Mesenchymal stem cell (in vitro differentiated cells and primary cell): Measurements from ENCODE around the gene USP7.

Source experiments
- DNase-seq: peaks from one replicate; pipeline ENCODE4 v3.0.0-alpha.2; 2013
- H2AFZ ChIP-seq: one replicate; pipeline ENCODE4 v1.6.1; 2013; ENCODE audit warnings: low read depth, mild to moderate bottlenecking, control low read depth, inconsistent platforms, low read length, moderate library complexity
- H2AK5ac ChIP-seq: 2 replicates; pipeline ENCODE4 v1.6.1; 2013; ENCODE audit warnings: low read length, moderate library complexity, mild to moderate bottlenecking, inconsistent platforms; ENCODE audit not compliant: severe bottlenecking
- H2BK120ac ChIP-seq: one replicate; pipeline ENCODE4 v1.6.1; 2013; ENCODE audit warnings: low read depth, mild to moderate bottlenecking, inconsistent platforms, low read length, moderate library complexity
- H2BK12ac ChIP-seq, 2 experiments: one replicate each; pipeline ENCODE4 v1.6.1; 2013; ENCODE audit warnings: inconsistent platforms in 2 of 2, low read length in 2 of 2, mild to moderate bottlenecking in 2 of 2, moderate library complexity in 2 of 2, control low read depth in 1 of 2
- H2BK15ac ChIP-seq: one replicate; pipeline ENCODE4 v1.6.1; 2013; ENCODE audit warnings: mild to moderate bottlenecking, low read depth, inconsistent platforms; ENCODE audit not compliant: poor library complexity, severe bottlenecking
- H2BK5ac ChIP-seq: 2 replicates; pipeline ENCODE4 v1.6.1; 2013; ENCODE audit warnings: low read depth, mild to moderate bottlenecking, low read length, control low read depth, inconsistent platforms; ENCODE audit not compliant: poor library complexity, severe bottlenecking
- H3K14ac ChIP-seq, 2 experiments: one replicate each; pipeline ENCODE4 v1.6.1; 2013; ENCODE audit warnings: inconsistent platforms in 2 of 2, low read length in 2 of 2, control low read depth in 1 of 2, mild to moderate bottlenecking in 1 of 2, moderate library complexity in 1 of 2
- H3K18ac ChIP-seq, 2 experiments: one replicate each; pipeline ENCODE4 v1.6.1; 2013; ENCODE audit warnings: inconsistent platforms in 2 of 2, low read length in 2 of 2, control low read depth in 1 of 2, low read depth in 1 of 2, mild to moderate bottlenecking in 1 of 2
- H3K23ac ChIP-seq, 2 experiments: one replicate each; pipeline ENCODE4 v1.6.1; 2013; ENCODE audit warnings: inconsistent platforms in 2 of 2, low read length in 2 of 2, mild to moderate bottlenecking in 2 of 2, moderate library complexity in 2 of 2, control low read depth in 1 of 2
- H3K27ac ChIP-seq: 2 replicates; pipeline ENCODE4 v1.5.1; 2013; ENCODE audit warnings: mild to moderate bottlenecking, moderate library complexity, low read length, control low read depth, inconsistent platforms; ENCODE audit not compliant: poor library complexity, severe bottlenecking
- H3K27me3 ChIP-seq, 2 experiments: 2 replicates each; pipeline versions ENCODE4 v1.6.1 to v1.7.0; 2013; ENCODE audit warnings: low read length in 2 of 2, mild to moderate bottlenecking in 2 of 2, moderate library complexity in 2 of 2, control low read depth in 1 of 2, inconsistent platforms in 1 of 2; ENCODE audit not compliant: control insufficient read depth in 1 of 2, insufficient read depth in 1 of 2
- H3K36me3 ChIP-seq, 2 experiments: 2 replicates each; pipeline versions ENCODE4 v1.6.1 to v1.7.0; 2013; ENCODE audit warnings: low read length in 2 of 2, control low read depth in 1 of 2, inconsistent platforms in 1 of 2, low read depth in 1 of 2, mild to moderate bottlenecking in 1 of 2; ENCODE audit not compliant: insufficient read depth in 2 of 2, control insufficient read depth in 1 of 2
- H3K4ac ChIP-seq, 2 experiments: one replicate each; pipeline ENCODE4 v1.6.1; 2013; ENCODE audit warnings: inconsistent platforms in 2 of 2, low read length in 2 of 2, mild to moderate bottlenecking in 2 of 2, moderate library complexity in 2 of 2, control low read depth in 1 of 2, low read depth in 1 of 2
- H3K4me1 ChIP-seq: 2 replicates; pipeline ENCODE4 v1.6.1; 2013; ENCODE audit warnings: low read depth, low read length, control low read depth; ENCODE audit not compliant: control insufficient read depth, insufficient read depth
- H3K4me2 ChIP-seq: 2 replicates; pipeline ENCODE4 v1.6.1; 2013; ENCODE audit warnings: low read length, mild to moderate bottlenecking, inconsistent platforms; ENCODE audit not compliant: poor library complexity, severe bottlenecking
- H3K4me3 ChIP-seq, 2 experiments: 2 replicates each; pipeline versions ENCODE4 v1.5.1 to v1.7.0; 2013; ENCODE audit warnings: low read length in 2 of 2, mild to moderate bottlenecking in 2 of 2, control low read depth in 1 of 2, low read depth in 1 of 2; ENCODE audit not compliant: insufficient read depth in 1 of 2
- H3K79me1 ChIP-seq: replicated peaks from 2 replicates; pipeline ENCODE4 v1.6.1; 2013; ENCODE audit warnings: mild to moderate bottlenecking, control low read depth, low read length, inconsistent platforms; ENCODE audit not compliant: poor library complexity, severe bottlenecking
- H3K9ac ChIP-seq: 2 replicates; pipeline ENCODE4 v1.7.0; 2013; ENCODE audit warnings: mild to moderate bottlenecking, low read length, moderate library complexity
- H3K9me3 ChIP-seq: 2 replicates; pipeline ENCODE4 v1.7.0; 2013; ENCODE audit warnings: mild to moderate bottlenecking, low read length; ENCODE audit not compliant: control insufficient read depth
- H4K8ac ChIP-seq: one replicate; pipeline ENCODE4 v1.6.1; 2013; ENCODE audit warnings: inconsistent platforms, mild to moderate bottlenecking, low read length, moderate library complexity
- H4K91ac ChIP-seq: one replicate; pipeline ENCODE4 v1.6.1; 2013; ENCODE audit warnings: mild to moderate bottlenecking, low read length, inconsistent platforms
- WGBS: methylation state at CpG from one replicate; pipeline ENCODE4 v1.1.7; 2013; ENCODE audit warnings: mixed read lengths; 5-methylcytosine and 5-hydroxymethylcytosine counted together

Gene USP7

GRCh38 chr16:8953064-8953463 is 10.6 kb downstream of the USP7 start:
- H4K91ac ChIP-seq, result no peak overlapping the region
- H3K27ac ChIP-seq, result no peak overlapping the region
- no peak overlapping the region for H2BK12ac ChIP-seq
- H3K27me3 ChIP-seq, result no peaks in the 10 kb centered on the region
- no peak overlapping the region for H3K4ac ChIP-seq
- H3K9ac ChIP-seq, result no peak overlapping the region
- H2AFZ ChIP-seq, result no peak overlapping the region
- H3K4me2 ChIP-seq, result no peak overlapping the region
- H2BK15ac ChIP-seq, result no peak overlapping the region
- H3K14ac ChIP-seq, result no peak overlapping the region
- H2BK120ac ChIP-seq, result no peak overlapping the region
- WGBS, result 90% methylated on average over 11 of the region's 11 CpGs
- peak overlapping the region; percentile 3 for H4K8ac ChIP-seq
- H3K79me1 ChIP-seq, result no peaks in the 10 kb centered on the region
- no peak overlapping the region for H3K18ac ChIP-seq
- no peaks in the 10 kb centered on the region for H3K9me3 ChIP-seq
- H3K36me3 ChIP-seq, result no peaks in the 10 kb centered on the region
- DNase-seq, result no peak
- no peak overlapping the region for H3K23ac ChIP-seq
- H2BK5ac ChIP-seq, result no peak overlapping the region
- H2AK5ac ChIP-seq, result peak overlapping the region; percentile 39
- no peak overlapping the region for H3K4me3 ChIP-seq
- H3K4me1 ChIP-seq, result peaks cover 34% of the 10 kb centered on the region

GRCh38 chr16:8952281-8952751 is 11.4 kb downstream of the USP7 start:
- no peak overlapping the region for H3K4ac ChIP-seq
- no peak overlapping the region for H2AK5ac ChIP-seq
- H2BK12ac ChIP-seq, result peak overlapping the region in 1 of 2 experiments; percentile 19

GRCh38 chr16:8951447-8952280 is 12.0 kb downstream of the USP7 start:
- Histone ChIP-seq H3K4me3 (no peak overlapping the region), H3K9me3 (no peaks in the 10 kb centered on the region), H3K4ac (no peak overlapping the region), H2BK15ac (no peak overlapping the region), H2AFZ (no peak overlapping the region), H2AK5ac (peak overlapping the region; percentile 62), H3K14ac (peak overlapping the region in 1 of 2 experiments; percentile 49), H3K18ac (no peak overlapping the region), H3K27me3 (no peaks in the 10 kb centered on the region), H3K27ac (peak overlapping the region; percentile 81), H3K79me1 (no peaks in the 10 kb centered on the region), H4K91ac (no peak overlapping the region), H2BK120ac (no peak overlapping the region), H3K9ac (no peak overlapping the region), H3K23ac (peak overlapping the region in 1 of 2 experiments; percentile 42), H3K36me3 (no peaks in the 10 kb centered on the region), H3K4me2 (peak overlapping the region; percentile 38), H3K4me1 (peaks cover 35% of the 10 kb centered on the region), H4K8ac (no peak overlapping the region), H2BK5ac (no peak overlapping the region), H2BK12ac (no peak overlapping the region)
- WGBS, result 87% methylated on average over 14 of the region's 14 CpGs
- no peak for DNase-seq

More at GRCh38 chr16:8952281-8952751, 11.4 kb downstream of the USP7 start:
- Histone ChIP-seq H2BK5ac (no peak overlapping the region), H2BK120ac (no peak overlapping the region), H3K18ac (no peak overlapping the region), H3K36me3 (no peaks in the 10 kb centered on the region), H4K91ac (no peak overlapping the region), H3K4me2 (no peak overlapping the region), H3K4me3 (no peak overlapping the region), H3K9ac (no peak overlapping the region), H3K23ac (no peak overlapping the region), H3K4me1 (peaks cover 36% of the 10 kb centered on the region), H4K8ac (no peak overlapping the region), H2AFZ (no peak overlapping the region), H3K14ac (no peak overlapping the region), H2BK15ac (no peak overlapping the region), H3K79me1 (no peaks in the 10 kb centered on the region), H3K27me3 (no peaks in the 10 kb centered on the region), H3K9me3 (no peaks in the 10 kb centered on the region), H3K27ac (no peak overlapping the region)
- WGBS, result 94% methylated on average over 7 of the region's 7 CpGs
- no peak for DNase-seq

GRCh38 chr16:8950580-8951077 is 13.1 kb downstream of the USP7 start:
- DNase-seq, result peak; percentile 76
- Histone ChIP-seq H2BK5ac (no peak overlapping the region), H2AK5ac (peak overlapping the region; percentile 87), H2BK12ac (no peak overlapping the region), H3K18ac (no peak overlapping the region), H4K91ac (no peak overlapping the region), H3K27ac (peak overlapping the region; percentile 81), H3K23ac (peak overlapping the region in 1 of 2 experiments; percentile 48), H3K27me3 (no peaks in the 10 kb centered on the region), H3K9me3 (no peaks in the 10 kb centered on the region), H3K79me1 (no peaks in the 10 kb centered on the region), H3K4me1 (peaks cover 36% of the 10 kb centered on the region), H4K8ac (no peak overlapping the region), H2BK120ac (no peak overlapping the region), H3K4me2 (peak overlapping the region; percentile 57), H3K9ac (no peak overlapping the region), H3K36me3 (no peaks in the 10 kb centered on the region), H3K4ac (peak overlapping the region in 1 of 2 experiments; percentile 59), H3K4me3 (no peak overlapping the region), H3K14ac (peak overlapping the region in 1 of 2 experiments; percentile 79), H2BK15ac (no peak overlapping the region), H2AFZ (no peak overlapping the region)
- 85% methylated on average over 11 of the region's 11 CpGs for WGBS
